Astrocyte of the cerebellum (primary cell): Measurements from ENCODE around the gene ZNF219.
A peak's percentile ranks its signal among the peaks of the same experiment; 100 is the strongest.

Source experiments
- DNase-seq: peaks from one replicate; pipeline ENCODE4 v3.0.0-alpha.2; 2011; ENCODE audit warnings: low read depth
- H3K4me3 ChIP-seq: 2 replicates; pipeline ENCODE4 v1.5.1; 2011; ENCODE audit warnings: mild to moderate bottlenecking, low read depth, low read length, moderate library complexity
- in situ Hi-C: cut with HindIII; loops from 2 replicates; pipeline ENCODE4 v1.10.0; 2017; ENCODE audit warnings: low sequenced_read_pairs
- TF ChIP-seq, protein P1 (sequence below): IDR thresholded peaks from 2 replicates; pipeline ENCODE4 v1.5.1; 2012; ENCODE audit warnings: low read length, low read depth, moderate library complexity, mild to moderate bottlenecking; ENCODE audit errors: missing control alignments

ZNF219 gene

DNA sequence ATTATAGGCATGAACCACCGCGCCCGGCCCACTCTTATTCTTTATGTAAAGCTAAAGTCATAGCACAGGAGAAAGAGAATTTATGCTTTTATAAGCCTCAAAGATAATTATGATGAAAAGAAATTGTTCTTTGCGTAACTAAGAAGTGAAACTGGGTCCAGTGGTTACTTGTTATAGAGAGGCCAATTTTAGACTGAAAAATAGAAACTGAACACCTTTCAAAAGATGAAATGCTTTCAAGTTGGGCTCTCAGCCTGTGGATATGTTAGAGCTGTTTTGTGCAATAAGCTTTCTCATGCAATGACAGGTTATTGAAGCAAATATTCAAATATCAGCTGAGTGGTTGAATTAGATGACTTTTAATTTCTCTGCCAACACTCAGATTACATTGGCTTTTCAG lies 10.3 kb upstream of the ZNF219 start:
- TF ChIP-seq, protein P1, sequence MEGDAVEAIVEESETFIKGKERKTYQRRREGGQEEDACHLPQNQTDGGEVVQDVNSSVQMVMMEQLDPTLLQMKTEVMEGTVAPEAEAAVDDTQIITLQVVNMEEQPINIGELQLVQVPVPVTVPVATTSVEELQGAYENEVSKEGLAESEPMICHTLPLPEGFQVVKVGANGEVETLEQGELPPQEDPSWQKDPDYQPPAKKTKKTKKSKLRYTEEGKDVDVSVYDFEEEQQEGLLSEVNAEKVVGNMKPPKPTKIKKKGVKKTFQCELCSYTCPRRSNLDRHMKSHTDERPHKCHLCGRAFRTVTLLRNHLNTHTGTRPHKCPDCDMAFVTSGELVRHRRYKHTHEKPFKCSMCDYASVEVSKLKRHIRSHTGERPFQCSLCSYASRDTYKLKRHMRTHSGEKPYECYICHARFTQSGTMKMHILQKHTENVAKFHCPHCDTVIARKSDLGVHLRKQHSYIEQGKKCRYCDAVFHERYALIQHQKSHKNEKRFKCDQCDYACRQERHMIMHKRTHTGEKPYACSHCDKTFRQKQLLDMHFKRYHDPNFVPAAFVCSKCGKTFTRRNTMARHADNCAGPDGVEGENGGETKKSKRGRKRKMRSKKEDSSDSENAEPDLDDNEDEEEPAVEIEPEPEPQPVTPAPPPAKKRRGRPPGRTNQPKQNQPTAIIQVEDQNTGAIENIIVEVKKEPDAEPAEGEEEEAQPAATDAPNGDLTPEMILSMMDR: no peak
- no peak overlapping the region for H3K4me3 ChIP-seq
- DNase-seq: no peak
- in situ Hi-C loops: loop anchor here (5.0 kb wide), 2 partner anchors 46 to 49 kb away; partner anchors contain the start of gene OR5AU1

DNA sequence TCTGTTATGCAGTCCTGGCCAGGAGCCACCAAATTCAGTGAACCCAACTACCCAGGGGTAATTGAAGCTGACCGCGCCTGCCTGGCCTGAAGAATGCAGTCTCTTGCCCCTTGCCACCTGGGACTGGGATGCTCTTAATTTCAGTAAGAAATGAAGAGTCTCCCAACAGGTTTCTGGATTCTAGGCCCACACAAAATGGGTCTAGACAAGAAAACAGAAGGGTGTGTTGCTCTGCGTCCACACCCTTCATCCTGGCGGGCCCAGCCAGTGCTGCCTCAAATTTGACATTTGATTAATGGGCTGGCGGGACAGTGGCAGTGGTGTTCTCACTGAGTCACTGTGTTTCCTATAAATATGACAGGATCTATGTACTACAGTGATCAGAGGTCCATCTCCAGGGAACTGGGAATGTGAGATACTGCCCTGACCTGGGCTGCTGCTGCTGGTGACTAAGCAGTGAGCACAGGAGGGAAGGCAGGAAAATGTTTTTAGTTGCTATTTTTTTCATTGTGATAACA lies 8.9 kb upstream of the ZNF219 start:
- in situ Hi-C loops: loop anchor here (5.0 kb wide), 2 partner anchors 45 to 50 kb away; partner anchors contain the start of gene OR5AU1
- DNase-seq: no peak
- no peak overlapping the region for H3K4me3 ChIP-seq
- TF ChIP-seq, protein P1: no peak

DNA sequence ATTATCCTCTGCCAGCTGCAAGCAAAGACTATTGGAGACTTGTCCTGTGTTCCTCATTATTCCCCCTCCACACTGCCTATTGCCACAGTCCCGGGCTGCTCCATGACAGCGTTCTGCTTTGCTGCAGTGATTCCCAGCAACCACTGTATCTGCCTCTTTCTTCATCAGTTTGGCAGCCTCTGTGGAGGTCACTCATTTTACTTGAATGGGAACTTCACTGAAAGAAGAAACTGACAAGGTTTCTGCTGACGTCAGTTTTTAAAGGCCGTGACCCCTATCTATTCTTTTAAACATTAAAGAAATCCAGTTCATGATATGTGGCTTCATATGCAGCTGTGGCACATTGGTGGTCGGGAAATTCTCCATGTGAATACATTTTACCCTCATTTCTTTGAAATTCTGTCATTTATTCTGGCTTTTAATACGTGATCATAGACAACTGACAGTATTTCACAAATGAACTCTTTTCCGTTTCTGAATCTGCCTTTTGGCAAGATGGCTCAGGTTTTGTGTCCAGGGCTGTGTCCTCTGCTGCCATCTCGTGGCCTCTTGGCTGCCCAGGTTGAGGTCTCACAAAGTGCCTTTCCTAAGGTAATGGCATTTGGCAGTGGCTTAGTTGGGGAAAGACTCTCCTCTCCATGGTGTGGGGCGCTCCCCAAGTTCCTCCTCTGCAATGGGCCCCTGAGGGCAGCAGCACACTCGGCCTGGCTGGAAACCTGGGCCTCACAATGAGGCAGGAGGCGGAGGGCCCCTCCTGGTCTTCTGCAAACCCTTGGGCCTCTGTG lies 8.2 kb upstream of the ZNF219 start:
- no peak overlapping the region for H3K4me3 ChIP-seq
- DNase-seq: peak; percentile 59
- in situ Hi-C loops: loop anchor here (5.0 kb wide), 2 partner anchors 44 to 51 kb away; partner anchors contain the start of gene OR5AU1
- TF ChIP-seq, protein P1: peak; percentile 98

DNA sequence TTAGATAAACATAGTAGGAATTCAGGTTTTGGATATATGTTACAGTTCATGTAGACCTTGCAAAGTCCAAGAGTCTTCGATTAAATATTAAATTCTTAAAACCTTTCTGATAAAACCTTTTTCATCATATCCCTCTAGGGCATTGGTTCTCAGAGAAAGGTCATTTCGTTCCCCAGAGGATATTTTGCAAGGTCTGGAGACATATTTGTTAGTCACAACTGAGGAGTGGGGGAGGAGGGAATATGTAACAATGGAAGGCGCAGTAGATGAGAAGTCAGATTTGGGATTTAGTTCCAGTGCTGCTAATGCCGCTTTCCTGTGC lies 7.7 kb upstream of the ZNF219 start:
- TF ChIP-seq, protein P1: no peak
- no peak overlapping the region for H3K4me3 ChIP-seq
- no peak for DNase-seq

DNA sequence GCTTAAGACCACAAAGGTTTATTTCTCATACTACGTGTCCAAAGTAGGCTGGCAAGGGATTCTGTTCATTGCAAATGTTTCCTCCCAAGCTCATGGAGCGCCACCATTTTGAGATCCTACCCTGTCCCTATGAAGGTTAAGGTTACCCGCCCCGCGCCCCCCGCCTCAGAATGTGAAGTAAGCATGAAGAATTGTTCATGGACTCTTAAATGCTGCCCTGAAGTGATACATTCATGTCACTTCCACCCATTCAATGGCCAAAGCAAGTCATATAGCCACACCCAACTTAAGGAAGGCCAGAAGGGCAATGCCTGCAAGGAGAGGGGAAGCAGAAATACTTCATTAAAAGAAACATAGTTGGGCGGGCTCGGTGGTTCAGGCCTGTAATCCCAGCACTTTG lies 6.6 kb upstream of the ZNF219 start:
- in situ Hi-C loops: loop anchor here (5.0 kb wide), 2 partner anchors 43 to 52 kb away; partner anchors contain the start of gene OR5AU1
- DNase-seq: no peak
- TF ChIP-seq, protein P1: no peak
- H3K4me3 ChIP-seq: no peak overlapping the region

More for the DNA sequence above, 7.7 kb upstream of the ZNF219 start:
- in situ Hi-C loops: loop anchor here (5.0 kb wide), 2 partner anchors 44 to 51 kb away; partner anchors contain the start of gene OR5AU1

DNA sequence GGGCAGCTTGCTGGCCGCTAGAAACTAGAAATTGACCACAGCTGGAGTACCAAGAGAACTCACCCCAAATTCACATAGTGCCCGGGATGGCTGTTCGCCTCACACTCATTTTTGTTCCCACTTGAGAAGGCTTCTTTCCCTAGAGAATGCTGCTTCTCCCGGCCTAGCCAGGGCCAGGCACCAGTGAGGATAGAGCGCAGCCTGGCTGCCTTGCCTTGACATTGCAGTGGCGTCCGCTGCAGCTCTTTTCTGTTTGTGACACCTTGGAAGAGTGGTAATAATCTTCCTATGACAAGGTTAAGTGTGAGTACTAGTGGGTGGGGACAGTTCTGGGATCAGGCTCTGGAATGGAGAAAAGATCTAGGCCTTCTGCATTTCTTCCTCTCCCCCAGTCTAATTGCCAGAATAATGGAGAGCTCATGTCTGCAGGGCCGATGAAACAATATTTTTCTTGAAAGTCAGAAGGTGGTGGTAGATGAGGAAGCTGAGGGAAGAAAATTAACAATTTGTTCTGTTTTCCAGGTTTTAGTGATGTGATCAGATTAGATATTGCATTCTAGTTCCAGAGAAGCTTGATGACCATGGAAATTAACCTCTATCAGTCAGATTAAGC lies 6.1 kb upstream of the ZNF219 start:
- H3K4me3 ChIP-seq: peak overlapping the region; percentile 61
- TF ChIP-seq, protein P1: peak; percentile 100
- peak; percentile 43 for DNase-seq
- in situ Hi-C loops: loop anchor here (5.0 kb wide), 2 partner anchors 42 to 53 kb away; partner anchors contain the start of gene OR5AU1
